ENCODE results near the gene COPS9. TPM values are rescaled to one million over a fixed set of nuclear protein-coding genes. Genes with fewer than 3 reads are reported as not detected.

Gene COPS9
- total RNA-seq, 1 donor from 2014 or later, result 98.1 TPM

DNA sequence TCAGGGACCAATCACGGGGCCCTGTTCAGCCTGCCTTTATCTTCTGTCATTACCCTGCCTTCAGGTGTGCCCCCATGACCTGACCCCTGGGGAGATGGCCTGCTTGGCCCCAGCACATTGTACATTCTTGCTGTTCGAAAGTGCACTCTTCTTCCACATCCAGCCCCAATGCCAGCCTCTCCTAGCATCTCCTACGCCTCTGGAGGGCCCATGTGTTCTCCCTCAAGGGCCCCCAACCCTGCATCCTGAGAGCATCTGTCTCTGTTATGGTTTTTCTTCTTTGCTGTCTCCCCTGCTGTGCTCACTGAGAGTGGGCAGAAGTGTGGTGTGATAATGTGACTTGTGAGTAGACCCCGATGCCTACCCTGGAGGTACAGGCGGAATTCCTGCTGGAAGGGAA, 45.9 kb upstream of the COPS9 start:
- Histone ChIP-seq H3K36me3 (no peaks in the 10 kb centered on the region), H3K4me1 (no peaks in the 10 kb centered on the region), H3K9me3 (no peaks in the 10 kb centered on the region), H3K27me3 (peaks cover 8% of the 10 kb centered on the region), H3K4me3 (no peak overlapping the region), H3K27ac (no peak overlapping the region)
- ATAC-seq (no peak), DNase-seq (peak; percentile 10)
- TF ChIP-seq, protein P1, sequence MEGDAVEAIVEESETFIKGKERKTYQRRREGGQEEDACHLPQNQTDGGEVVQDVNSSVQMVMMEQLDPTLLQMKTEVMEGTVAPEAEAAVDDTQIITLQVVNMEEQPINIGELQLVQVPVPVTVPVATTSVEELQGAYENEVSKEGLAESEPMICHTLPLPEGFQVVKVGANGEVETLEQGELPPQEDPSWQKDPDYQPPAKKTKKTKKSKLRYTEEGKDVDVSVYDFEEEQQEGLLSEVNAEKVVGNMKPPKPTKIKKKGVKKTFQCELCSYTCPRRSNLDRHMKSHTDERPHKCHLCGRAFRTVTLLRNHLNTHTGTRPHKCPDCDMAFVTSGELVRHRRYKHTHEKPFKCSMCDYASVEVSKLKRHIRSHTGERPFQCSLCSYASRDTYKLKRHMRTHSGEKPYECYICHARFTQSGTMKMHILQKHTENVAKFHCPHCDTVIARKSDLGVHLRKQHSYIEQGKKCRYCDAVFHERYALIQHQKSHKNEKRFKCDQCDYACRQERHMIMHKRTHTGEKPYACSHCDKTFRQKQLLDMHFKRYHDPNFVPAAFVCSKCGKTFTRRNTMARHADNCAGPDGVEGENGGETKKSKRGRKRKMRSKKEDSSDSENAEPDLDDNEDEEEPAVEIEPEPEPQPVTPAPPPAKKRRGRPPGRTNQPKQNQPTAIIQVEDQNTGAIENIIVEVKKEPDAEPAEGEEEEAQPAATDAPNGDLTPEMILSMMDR (IDR thresholded peaks at IDR 0.05), result no peak
- intact Hi-C loops (cut with DNase I), result no loop called here

DNA sequence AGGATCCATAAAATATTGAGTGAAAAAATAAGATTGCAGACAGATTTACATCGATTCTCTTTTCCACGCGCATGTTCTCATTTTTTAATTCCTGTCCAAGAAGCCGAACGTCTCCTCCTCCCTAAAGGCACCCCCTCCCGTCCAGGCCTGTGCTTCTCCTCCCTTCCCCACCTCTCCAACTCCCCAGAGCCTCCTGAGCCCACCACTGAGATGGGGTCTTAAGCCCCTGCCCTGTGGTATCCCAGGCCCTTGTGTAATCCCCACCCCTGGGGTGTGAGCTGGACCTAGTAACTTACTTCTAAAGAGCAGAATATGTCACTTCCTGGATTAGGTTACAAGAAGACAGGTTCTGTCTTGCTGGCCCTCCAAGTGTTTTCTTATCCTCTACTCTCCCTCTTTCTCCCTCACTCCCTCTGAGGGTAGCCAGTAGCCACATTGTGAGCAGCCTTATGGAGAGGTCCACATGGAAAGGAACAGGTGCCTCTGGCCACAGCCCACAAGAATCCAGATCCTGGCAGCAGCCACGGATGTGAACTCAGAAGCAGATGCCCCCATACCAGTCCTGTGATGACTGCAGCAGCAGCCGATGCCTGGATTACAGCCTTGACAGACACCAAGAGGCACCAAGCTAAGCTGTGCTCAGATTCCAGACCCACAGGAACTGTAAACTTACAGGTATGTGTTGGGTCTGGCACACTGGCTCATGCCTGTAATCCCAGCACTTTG, 44.0 kb upstream of the COPS9 start:
- no peaks in the 10 kb centered on the region for H3K4me1 ChIP-seq
- peak; percentile 38 for DNase-seq
- no peak overlapping the region for H3K27ac ChIP-seq
- peaks cover 8% of the 10 kb centered on the region for H3K27me3 ChIP-seq
- intact Hi-C loops (cut with DNase I), result no loop called here
- H3K9me3 ChIP-seq, result no peaks in the 10 kb centered on the region
- no peaks in the 10 kb centered on the region for H3K36me3 ChIP-seq
- no peak overlapping the region for H3K4me3 ChIP-seq
- TF ChIP-seq, protein P1 (IDR thresholded peaks at IDR 0.05), result no peak
- ATAC-seq, result no peak

DNA sequence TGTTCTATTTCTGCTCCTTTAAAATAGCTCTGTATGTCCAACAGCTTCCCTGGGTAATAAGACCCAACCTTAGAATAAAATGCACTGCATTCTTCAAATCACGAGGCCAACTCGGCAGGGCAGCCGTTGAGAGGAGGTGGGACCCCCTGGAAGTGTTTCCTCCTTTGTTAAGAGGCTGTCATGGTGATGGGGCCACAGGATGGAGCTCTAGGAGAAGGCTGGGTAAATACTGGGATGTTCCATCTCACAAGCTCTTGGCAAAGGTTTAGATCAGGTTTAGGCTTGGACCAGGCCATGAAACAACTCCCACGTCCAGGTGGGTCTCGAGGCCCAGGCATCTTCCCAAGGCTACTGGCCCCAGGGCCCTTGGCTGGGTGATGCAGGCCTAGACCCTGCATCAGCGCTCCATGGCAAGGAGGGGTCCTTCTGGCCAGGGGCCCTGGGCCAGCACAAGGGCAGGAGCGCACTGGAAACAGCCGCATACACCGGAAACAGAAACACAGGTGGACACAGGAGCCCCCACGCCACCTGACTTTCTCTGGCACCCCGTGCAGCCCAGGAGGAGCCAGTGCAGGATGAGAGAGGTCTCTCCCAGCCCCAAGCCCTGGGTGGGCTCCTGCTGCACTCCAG, 43.2 kb upstream of the COPS9 start:
- no peak overlapping the region for H3K4me3 ChIP-seq
- H3K9me3 ChIP-seq, result no peaks in the 10 kb centered on the region
- no peak for ATAC-seq
- H3K27me3 ChIP-seq, result peaks cover 8% of the 10 kb centered on the region
- no peak overlapping the region for H3K27ac ChIP-seq
- intact Hi-C loops (cut with DNase I), result no loop called here
- no peaks in the 10 kb centered on the region for H3K4me1 ChIP-seq
- DNase-seq, result peak; percentile 32
- TF ChIP-seq, protein P1 (IDR thresholded peaks at IDR 0.05), result no peak
- H3K36me3 ChIP-seq, result no peaks in the 10 kb centered on the region

DNA sequence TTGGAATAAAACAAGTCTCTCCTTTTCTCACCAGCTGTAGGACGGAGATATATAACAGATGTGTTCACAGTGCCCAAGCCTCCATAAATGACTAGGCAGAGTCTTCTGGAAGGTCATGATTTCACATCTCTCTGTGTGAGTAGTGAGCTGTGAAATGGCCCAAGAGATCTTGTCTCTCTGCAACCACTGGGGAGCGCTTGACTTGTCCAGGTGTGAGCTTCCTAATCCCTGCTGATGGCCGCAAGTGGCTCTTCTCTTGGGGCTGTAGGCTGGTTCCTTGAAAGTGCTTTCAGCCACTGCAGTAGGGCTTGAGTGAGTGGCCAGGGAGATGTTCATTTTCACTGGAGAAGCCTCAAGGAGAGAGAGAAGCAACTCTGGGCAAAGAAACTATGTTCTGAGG, 42.5 kb upstream of the COPS9 start:
- Histone ChIP-seq H3K9me3 (no peaks in the 10 kb centered on the region), H3K27me3 (peaks cover 7% of the 10 kb centered on the region), H3K36me3 (no peaks in the 10 kb centered on the region), H3K4me1 (no peaks in the 10 kb centered on the region), H3K27ac (no peak overlapping the region), H3K4me3 (no peak overlapping the region)
- DNase-seq (peak; percentile 7), ATAC-seq (no peak)
- intact Hi-C loops (cut with DNase I), result no loop called here
- TF ChIP-seq, protein P1 (IDR thresholded peaks at IDR 0.05), result no peak

DNA sequence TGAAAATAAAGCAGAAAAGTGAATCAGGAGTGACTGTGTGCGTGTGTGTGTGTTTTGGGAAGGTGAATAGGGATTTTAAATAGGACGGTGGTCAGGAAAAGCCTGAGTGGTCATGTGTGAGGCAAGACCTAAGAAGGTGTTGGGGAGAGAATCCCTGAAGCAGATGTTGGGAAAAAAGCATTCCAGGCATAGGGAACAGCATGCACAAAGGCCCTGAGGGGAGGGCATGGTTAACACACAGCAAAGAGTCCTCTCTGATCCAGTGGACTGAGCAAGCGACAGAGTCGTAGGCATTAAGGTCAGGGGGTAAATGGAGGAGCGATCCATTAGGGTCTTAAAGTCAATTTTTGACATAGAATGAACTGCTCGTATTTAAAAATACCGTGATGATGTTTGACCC, 38.4 kb upstream of the COPS9 start:
- TF ChIP-seq, protein P1 (IDR thresholded peaks at IDR 0.05), result no peak
- intact Hi-C loops (cut with DNase I), result no loop called here
- no peaks in the 10 kb centered on the region for H3K9me3 ChIP-seq
- ATAC-seq (no peak), DNase-seq (no peak)
- H3K27ac ChIP-seq, result no peak overlapping the region
- no peaks in the 10 kb centered on the region for H3K36me3 ChIP-seq
- H3K4me1 ChIP-seq, result no peaks in the 10 kb centered on the region
- H3K4me3 ChIP-seq, result no peak overlapping the region
- H3K27me3 ChIP-seq, result peaks cover 13% of the 10 kb centered on the region
